Measurements from ENCODE around the gene RICTOR. TPM values are rescaled to one million over a fixed set of nuclear protein-coding genes. Genes with fewer than 3 reads are reported as not detected.
A peak's percentile ranks its signal among the peaks of the same experiment; 100 is the strongest.

Gene RICTOR
- total RNA-seq, 1 donor from 2014 or later: 23.6 TPM

DNA sequence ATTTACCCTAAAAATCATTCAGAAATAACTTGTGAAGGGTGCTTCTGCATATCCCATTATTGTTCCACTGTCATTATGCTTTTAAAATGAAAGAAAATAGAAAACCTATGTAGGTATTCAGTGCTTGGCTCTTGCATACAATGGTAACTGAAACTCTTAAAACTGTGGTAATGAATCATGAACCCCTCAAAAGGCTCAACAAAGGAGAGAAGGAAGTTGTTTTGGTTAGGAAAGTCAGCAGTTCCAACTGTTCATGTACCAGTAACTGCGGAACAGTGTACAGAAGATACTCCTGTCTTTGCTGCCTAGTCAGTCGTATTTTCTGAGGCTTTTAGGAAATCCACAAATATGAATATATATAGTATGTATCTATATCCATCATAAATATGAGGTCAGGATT, 132.3 kb downstream of the RICTOR start:
- Mint-ChIP-seq H3K27me3 (ENCODE audit: low read depth) (no peaks in the 10 kb centered on the region), H3K4me1 (ENCODE audit: low read depth) (peaks cover 16% of the 10 kb centered on the region), H3K27ac (ENCODE audit: unreplicated experiment) (no peak overlapping the region), H3K9me3 (ENCODE audit: low read depth) (no peaks in the 10 kb centered on the region), H3K36me3 (ENCODE audit: low read depth) (peaks cover 15% of the 10 kb centered on the region), H3K4me3 (ENCODE audit: unreplicated experiment) (no peak overlapping the region)
- TF ChIP-seq, protein P1, sequence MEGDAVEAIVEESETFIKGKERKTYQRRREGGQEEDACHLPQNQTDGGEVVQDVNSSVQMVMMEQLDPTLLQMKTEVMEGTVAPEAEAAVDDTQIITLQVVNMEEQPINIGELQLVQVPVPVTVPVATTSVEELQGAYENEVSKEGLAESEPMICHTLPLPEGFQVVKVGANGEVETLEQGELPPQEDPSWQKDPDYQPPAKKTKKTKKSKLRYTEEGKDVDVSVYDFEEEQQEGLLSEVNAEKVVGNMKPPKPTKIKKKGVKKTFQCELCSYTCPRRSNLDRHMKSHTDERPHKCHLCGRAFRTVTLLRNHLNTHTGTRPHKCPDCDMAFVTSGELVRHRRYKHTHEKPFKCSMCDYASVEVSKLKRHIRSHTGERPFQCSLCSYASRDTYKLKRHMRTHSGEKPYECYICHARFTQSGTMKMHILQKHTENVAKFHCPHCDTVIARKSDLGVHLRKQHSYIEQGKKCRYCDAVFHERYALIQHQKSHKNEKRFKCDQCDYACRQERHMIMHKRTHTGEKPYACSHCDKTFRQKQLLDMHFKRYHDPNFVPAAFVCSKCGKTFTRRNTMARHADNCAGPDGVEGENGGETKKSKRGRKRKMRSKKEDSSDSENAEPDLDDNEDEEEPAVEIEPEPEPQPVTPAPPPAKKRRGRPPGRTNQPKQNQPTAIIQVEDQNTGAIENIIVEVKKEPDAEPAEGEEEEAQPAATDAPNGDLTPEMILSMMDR (IDR thresholded peaks at IDR 0.05): no peak
- no peak for DNase-seq (ENCODE audit: low spot score)

DNA sequence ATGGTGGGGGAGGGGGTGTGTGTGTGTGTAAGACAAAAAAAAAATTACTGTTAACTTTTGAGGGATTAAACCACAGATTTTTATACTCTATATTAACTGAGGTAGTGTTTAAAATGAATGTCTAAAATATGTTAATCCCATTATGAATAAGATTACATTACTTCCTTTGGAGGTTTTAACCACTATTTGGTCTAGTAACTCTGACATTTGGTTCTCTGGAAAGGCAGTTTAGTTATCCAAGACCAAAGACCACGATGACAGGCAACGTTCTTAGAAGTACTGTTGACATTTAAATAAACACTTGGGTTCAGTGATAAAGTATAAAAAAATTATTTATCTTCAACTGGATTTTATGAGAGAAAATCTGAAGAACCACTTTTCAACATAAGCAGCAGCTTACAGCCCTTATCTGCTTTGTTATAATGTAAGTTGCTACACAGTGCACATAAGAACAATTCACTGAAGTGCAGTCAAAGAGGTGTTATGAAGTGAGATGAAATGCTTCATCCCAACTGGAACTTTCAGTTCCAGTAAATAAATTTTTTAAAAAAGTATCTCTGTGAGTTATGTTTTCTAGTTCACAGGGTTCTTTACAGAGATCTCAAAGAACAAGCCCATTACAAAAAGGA, 133.9 kb downstream of the RICTOR start:
- no peak overlapping the region for H3K27ac Mint-ChIP-seq (ENCODE audit: unreplicated experiment)
- H3K27me3 Mint-ChIP-seq (ENCODE audit: low read depth): no peaks in the 10 kb centered on the region
- H3K36me3 Mint-ChIP-seq (ENCODE audit: low read depth): peaks cover 19% of the 10 kb centered on the region
- no peaks in the 10 kb centered on the region for H3K9me3 Mint-ChIP-seq (ENCODE audit: low read depth)
- peaks cover 16% of the 10 kb centered on the region for H3K4me1 Mint-ChIP-seq (ENCODE audit: low read depth)
- TF ChIP-seq, protein P1 (IDR thresholded peaks at IDR 0.05): no peak
- no peak for DNase-seq (ENCODE audit: low spot score)
- H3K4me3 Mint-ChIP-seq (ENCODE audit: unreplicated experiment): no peak overlapping the region

DNA sequence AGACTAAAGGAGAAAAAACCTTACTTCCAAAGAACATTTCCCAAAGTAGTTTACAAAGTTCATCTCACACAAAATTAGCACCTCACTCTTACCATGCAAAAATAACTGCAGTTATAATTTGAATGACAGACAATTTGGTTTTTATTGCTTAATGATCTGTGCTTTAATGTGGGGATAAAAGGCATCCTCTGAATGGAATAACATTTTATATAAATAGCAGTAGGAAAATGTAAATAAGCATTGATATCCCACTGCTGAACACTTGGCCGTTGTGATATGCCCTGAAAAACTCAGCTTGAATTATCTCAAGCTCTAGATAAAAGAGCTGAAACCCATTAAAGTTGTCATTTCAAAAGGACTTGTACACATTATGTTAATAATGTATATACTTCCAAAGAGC, 135.2 kb downstream of the RICTOR start:
- Mint-ChIP-seq H3K27ac (ENCODE audit: unreplicated experiment) (peak overlapping the region; percentile 83), H3K9me3 (ENCODE audit: low read depth) (no peaks in the 10 kb centered on the region), H3K36me3 (ENCODE audit: low read depth) (peaks cover 21% of the 10 kb centered on the region), H3K4me3 (ENCODE audit: unreplicated experiment) (no peak overlapping the region), H3K4me1 (ENCODE audit: low read depth) (peaks cover 16% of the 10 kb centered on the region), H3K27me3 (ENCODE audit: low read depth) (no peaks in the 10 kb centered on the region)
- TF ChIP-seq, protein P1 (IDR thresholded peaks at IDR 0.05): no peak
- no peak for DNase-seq (ENCODE audit: low spot score)

DNA sequence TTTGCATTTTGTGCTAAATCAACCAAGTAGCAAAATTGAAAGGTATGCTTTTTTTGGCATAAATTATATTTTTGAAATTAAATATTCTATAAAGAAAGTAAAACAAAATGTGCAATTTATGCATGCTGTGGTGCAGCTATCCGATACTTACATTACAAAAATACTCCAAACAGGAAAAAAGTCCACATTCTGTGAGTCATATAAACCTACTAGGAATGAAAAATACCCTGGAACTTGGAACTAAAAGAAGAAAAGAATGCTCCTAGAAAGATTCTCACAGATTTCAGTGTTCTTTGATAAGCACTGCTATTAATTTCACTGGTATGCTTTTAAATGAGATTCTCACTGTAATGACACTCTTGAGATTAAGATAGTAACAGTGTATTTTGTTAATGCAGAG, 135.8 kb downstream of the RICTOR start:
- Mint-ChIP-seq H3K27ac (ENCODE audit: unreplicated experiment) (peak overlapping the region; percentile 83), H3K36me3 (ENCODE audit: low read depth) (peaks cover 23% of the 10 kb centered on the region), H3K4me3 (ENCODE audit: unreplicated experiment) (no peak overlapping the region), H3K27me3 (ENCODE audit: low read depth) (no peaks in the 10 kb centered on the region), H3K4me1 (ENCODE audit: low read depth) (peaks cover 16% of the 10 kb centered on the region), H3K9me3 (ENCODE audit: low read depth) (no peaks in the 10 kb centered on the region)
- TF ChIP-seq, protein P1 (IDR thresholded peaks at IDR 0.05): no peak
- DNase-seq (ENCODE audit: low spot score): no peak

DNA sequence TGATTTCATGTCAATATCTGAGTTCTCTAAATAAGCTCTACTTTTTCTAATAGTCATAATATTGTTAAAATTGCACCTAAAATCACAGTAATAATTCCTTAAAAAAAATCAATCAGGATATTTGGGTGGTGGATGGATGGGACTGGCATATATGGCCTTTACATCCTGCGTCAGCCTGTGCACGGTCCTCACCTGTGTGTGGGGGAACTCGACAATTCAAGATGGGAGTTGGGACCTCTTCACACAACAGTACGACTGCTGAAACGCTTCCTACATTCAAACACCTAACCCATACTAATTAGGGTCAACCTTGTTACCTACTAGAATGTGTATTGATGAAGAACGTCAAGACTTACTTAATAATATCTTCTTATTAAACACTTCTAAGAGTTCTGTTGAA, 137.9 kb downstream of the RICTOR start:
- Mint-ChIP-seq H3K9me3 (ENCODE audit: low read depth) (no peaks in the 10 kb centered on the region), H3K27ac (ENCODE audit: unreplicated experiment) (no peak overlapping the region), H3K4me1 (ENCODE audit: low read depth) (peaks cover 16% of the 10 kb centered on the region), H3K36me3 (ENCODE audit: low read depth) (peaks cover 24% of the 10 kb centered on the region), H3K4me3 (ENCODE audit: unreplicated experiment) (no peak overlapping the region), H3K27me3 (ENCODE audit: low read depth) (no peaks in the 10 kb centered on the region)
- DNase-seq (ENCODE audit: low spot score): no peak
- TF ChIP-seq, protein P1 (IDR thresholded peaks at IDR 0.05): no peak

All from chondrocyte (in vitro differentiated cells).